LoVo (cell line): ENCODE data around the gene MACROD2.

ENCODE experiments used
- DNase-seq: peaks from one replicate; pipeline ENCODE4 v3.0.0-alpha.2; 2016; ENCODE audit warnings: low spot score

MACROD2 gene

GRCh38 chr20:14062786-14063185 lies 67.5 kb downstream of the MACROD2 start:
- DNase-seq: no peak

- DNase-seq: no peak
These were observed 69.0 kb downstream of the MACROD2 start for GRCh38 chr20:14064333-14064732.

GRCh38 chr20:14064921-14065320 lies 69.6 kb downstream of the MACROD2 start:
- no peak for DNase-seq

GRCh38 chr20:14065774-14066173 lies 70.5 kb downstream of the MACROD2 start:
- no peak for DNase-seq

- DNase-seq: no peak
These were observed 72.3 kb downstream of the MACROD2 start for GRCh38 chr20:14067603-14068002.

GRCh38 chr20:14069796-14070195 lies 74.5 kb downstream of the MACROD2 start:
- no peak for DNase-seq

- DNase-seq: no peak
These were observed 98.3 kb downstream of the MACROD2 start for GRCh38 chr20:14093652-14094051.

- DNase-seq: no peak
These were observed 102.9 kb downstream of the MACROD2 start for GRCh38 chr20:14098261-14098660.

GRCh38 chr20:14113416-14113815 lies 118.1 kb downstream of the MACROD2 start:
- DNase-seq: no peak

- DNase-seq: no peak
These were observed 118.9 kb downstream of the MACROD2 start for GRCh38 chr20:14114065-14114704.

GRCh38 chr20:14116037-14116436 lies 120.7 kb downstream of the MACROD2 start:
- no peak for DNase-seq

GRCh38 chr20:14117768-14118167 lies 122.5 kb downstream of the MACROD2 start:
- DNase-seq: no peak

- no peak for DNase-seq
These were observed 131.5 kb downstream of the MACROD2 start for GRCh38 chr20:14126856-14127255.

GRCh38 chr20:14127514-14128223 lies 132.4 kb downstream of the MACROD2 start:
- no peak for DNase-seq

- no peak for DNase-seq
These were observed 138.7 kb downstream of the MACROD2 start for GRCh38 chr20:14134004-14134403.

- DNase-seq: peak; percentile 32
These were observed 146.9 kb downstream of the MACROD2 start for GRCh38 chr20:14142171-14142570.

GRCh38 chr20:14142964-14143627 lies 147.8 kb downstream of the MACROD2 start:
- DNase-seq: no peak

GRCh38 chr20:14148042-14148441 lies 152.7 kb downstream of the MACROD2 start:
- DNase-seq: no peak

- DNase-seq: no peak
These were observed 160.0 kb downstream of the MACROD2 start for GRCh38 chr20:14155361-14155760.

- DNase-seq: no peak
These were observed 183.2 kb downstream of the MACROD2 start for GRCh38 chr20:14178528-14178927.

- no peak for DNase-seq
These were observed 183.6 kb downstream of the MACROD2 start for GRCh38 chr20:14178952-14179351.

GRCh38 chr20:14189794-14190402 lies 194.6 kb downstream of the MACROD2 start:
- peak; percentile 30 for DNase-seq

GRCh38 chr20:14191559-14191958 lies 196.2 kb downstream of the MACROD2 start:
- DNase-seq: no peak
